Upper lobe of left lung (tissue), 4 donors: ENCODE data around the gene DNER.

ENCODE experiments used
- EP300 ChIP-seq, 4 donors: sonication (generic); formaldehyde crosslinking; IDR thresholded peaks; one replicate each; pipeline ENCODE4 v1.5.1; 2017; ENCODE audit warnings: antibody characterized with exemption in 4 of 4, control low read depth in 2 of 4
- POLR2A ChIP-seq, 4 donors: fragments of 450-650 bp; IDR thresholded peaks; one replicate each; pipeline ENCODE4 v1.5.1; 2016 to 2017; ENCODE audit warnings: antibody characterized with exemption in 4 of 4, mild to moderate bottlenecking in 2 of 4
- TF ChIP-seq, protein P1 (sequence below), 6 experiments: fragments of 450-650 bp in 4 of 6; fragments of 200-600 bp in 2 of 6; sonication (generic) in 2 of 6; IDR thresholded peaks; one replicate each; pipeline ENCODE4 v1.5.1; 2016 to 2019; ENCODE audit warnings: antibody characterized with exemption in 6 of 6

DNA sequence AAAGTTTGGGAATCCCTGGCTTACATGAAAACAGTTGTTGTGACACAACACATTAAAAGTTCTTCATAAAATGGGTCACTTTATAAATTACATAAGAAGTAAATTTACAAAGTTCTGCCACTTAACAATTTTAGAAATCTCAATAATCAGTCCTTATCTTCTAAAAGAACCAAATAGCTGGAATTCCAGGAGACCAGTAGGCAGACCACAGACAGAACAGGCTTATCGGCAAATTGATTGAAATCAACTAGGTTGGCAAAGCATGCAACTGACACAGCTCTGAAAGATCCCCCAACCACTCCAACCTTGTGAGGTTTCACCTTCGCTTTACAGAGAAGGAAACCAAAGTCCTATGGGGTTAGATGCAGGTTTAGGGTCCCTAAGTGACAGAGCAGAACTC is 103.0 kb downstream of the DNER start:
- TF ChIP-seq, protein P1, sequence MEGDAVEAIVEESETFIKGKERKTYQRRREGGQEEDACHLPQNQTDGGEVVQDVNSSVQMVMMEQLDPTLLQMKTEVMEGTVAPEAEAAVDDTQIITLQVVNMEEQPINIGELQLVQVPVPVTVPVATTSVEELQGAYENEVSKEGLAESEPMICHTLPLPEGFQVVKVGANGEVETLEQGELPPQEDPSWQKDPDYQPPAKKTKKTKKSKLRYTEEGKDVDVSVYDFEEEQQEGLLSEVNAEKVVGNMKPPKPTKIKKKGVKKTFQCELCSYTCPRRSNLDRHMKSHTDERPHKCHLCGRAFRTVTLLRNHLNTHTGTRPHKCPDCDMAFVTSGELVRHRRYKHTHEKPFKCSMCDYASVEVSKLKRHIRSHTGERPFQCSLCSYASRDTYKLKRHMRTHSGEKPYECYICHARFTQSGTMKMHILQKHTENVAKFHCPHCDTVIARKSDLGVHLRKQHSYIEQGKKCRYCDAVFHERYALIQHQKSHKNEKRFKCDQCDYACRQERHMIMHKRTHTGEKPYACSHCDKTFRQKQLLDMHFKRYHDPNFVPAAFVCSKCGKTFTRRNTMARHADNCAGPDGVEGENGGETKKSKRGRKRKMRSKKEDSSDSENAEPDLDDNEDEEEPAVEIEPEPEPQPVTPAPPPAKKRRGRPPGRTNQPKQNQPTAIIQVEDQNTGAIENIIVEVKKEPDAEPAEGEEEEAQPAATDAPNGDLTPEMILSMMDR (IDR thresholded peaks at IDR 0.05), result no peak
- TF ChIP-seq EP300 (IDR thresholded peaks at IDR 0.05) (no peak), POLR2A (IDR thresholded peaks at IDR 0.05) (no peak)
